ENCODE results near the gene PRKCA.

The PRKCA gene

DNA sequence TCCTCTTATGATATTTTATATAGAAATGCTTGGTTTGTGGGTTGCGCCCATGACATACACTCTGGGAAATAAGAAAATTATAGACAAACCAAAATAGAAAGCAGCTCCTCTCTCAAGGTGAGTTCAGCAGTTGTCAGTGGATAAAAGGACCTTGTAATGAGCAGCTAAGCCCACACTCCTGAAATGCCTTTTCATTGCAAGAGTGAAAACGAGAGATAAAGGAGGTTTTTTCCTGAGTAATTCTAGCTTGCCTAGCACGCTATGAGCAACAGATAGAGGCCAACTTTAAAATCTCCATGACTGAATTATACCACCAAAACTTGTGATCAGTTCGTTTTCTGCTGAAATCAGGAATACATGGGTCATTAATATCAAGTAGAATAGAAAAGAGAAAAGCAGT lies 270.7 kb downstream of the PRKCA start:
- no peak overlapping the region for H3K27ac ChIP-seq
- TF ChIP-seq ZFX (IDR thresholded peaks at IDR 0.05; ENCODE audit: borderline replicate concordance) (no peak), CTCF (IDR thresholded peaks at IDR 0.05) (no peak)

GRCh38 chr17:66574123-66574522 lies 271.7 kb downstream of the PRKCA start:
- TF ChIP-seq ZFX (IDR thresholded peaks at IDR 0.05; ENCODE audit: borderline replicate concordance) (no peak), CTCF (IDR thresholded peaks at IDR 0.05) (no peak)
- H3K27ac ChIP-seq, result no peak overlapping the region

- H3K27ac ChIP-seq, result no peak overlapping the region
- no peak for TF ChIP-seq CTCF (IDR thresholded peaks at IDR 0.05)
These were observed 274.1 kb downstream of the PRKCA start for GRCh38 chr17:66576473-66576872.

- no peak overlapping the region for H3K27ac ChIP-seq
- TF ChIP-seq CTCF (IDR thresholded peaks at IDR 0.05) (no peak), ZFX (IDR thresholded peaks at IDR 0.05; ENCODE audit: borderline replicate concordance) (no peak)
These were observed 274.6 kb downstream of the PRKCA start for GRCh38 chr17:66577041-66577440.

GRCh38 chr17:66578781-66579489 lies 276.5 kb downstream of the PRKCA start:
- H3K27ac ChIP-seq, result no peak overlapping the region
- TF ChIP-seq ZFX (IDR thresholded peaks at IDR 0.05; ENCODE audit: borderline replicate concordance) (no peak), CTCF (IDR thresholded peaks at IDR 0.05) (no peak)

DNA sequence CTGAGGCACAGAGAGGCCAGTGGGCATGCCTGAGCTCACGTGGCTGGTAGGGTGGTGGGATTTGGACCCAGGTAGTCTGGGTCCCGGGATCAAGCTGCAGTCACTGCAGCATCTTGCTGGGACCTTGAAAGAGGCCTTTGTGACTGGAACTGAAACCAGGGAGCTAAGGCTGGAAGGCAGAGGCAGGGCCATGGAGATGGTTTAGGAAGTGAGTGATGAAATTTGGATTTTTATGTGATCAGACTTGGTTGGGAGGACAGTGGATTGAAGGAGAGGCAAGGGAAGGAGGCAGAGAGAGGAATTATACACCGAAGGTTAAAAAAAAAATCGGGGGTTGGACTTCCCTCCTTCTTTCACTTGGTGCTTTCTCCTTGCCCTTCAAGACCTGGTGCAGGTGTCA lies 277.1 kb downstream of the PRKCA start:
- no peak overlapping the region for H3K27ac ChIP-seq
- TF ChIP-seq ZFX (IDR thresholded peaks at IDR 0.05; ENCODE audit: borderline replicate concordance) (no peak), CTCF (IDR thresholded peaks at IDR 0.05) (no peak)

- TF ChIP-seq ZFX (IDR thresholded peaks at IDR 0.05; ENCODE audit: borderline replicate concordance) (no peak), CTCF (IDR thresholded peaks at IDR 0.05) (no peak)
- no peak overlapping the region; the same call in 1 of the 2 replicates for H3K27ac ChIP-seq
These were observed 278.0 kb downstream of the PRKCA start for GRCh38 chr17:66580184-66580955.
